ENCODE results near the gene AGFG1. TPM values are rescaled to one million over a fixed set of nuclear protein-coding genes. Genes with fewer than 3 reads are reported as not detected.

Gene AGFG1
- total RNA-seq: 81.1 and 126 TPM in 2 replicates

GRCh38 chr2:227471924-227472264 is at the start of gene AGFG1:
TSS of gene AGFG1 (plus strand) at chr2:227472156. CDS start at chr2:227472422, 266 bp downstream.
- DNase-seq (ENCODE audit: low read depth): peak; percentile 43

GRCh38 chr2:227423656-227424499 is 48.1 kb upstream of the AGFG1 start:
- no peak for DNase-seq (ENCODE audit: low read depth)

- no peak for DNase-seq (ENCODE audit: low read depth)
These were observed 43.1 kb upstream of the AGFG1 start for GRCh38 chr2:227428731-227429285.

- DNase-seq (ENCODE audit: low read depth): peak; percentile 41
These were observed 41.3 kb upstream of the AGFG1 start for GRCh38 chr2:227430639-227431038.

GRCh38 chr2:227433171-227433570 is 38.8 kb upstream of the AGFG1 start:
- no peak for DNase-seq (ENCODE audit: low read depth)

- DNase-seq (ENCODE audit: low read depth): no peak
These were observed 35.4 kb upstream of the AGFG1 start for GRCh38 chr2:227436436-227437174.

GRCh38 chr2:227439214-227439613 is 32.7 kb upstream of the AGFG1 start:
- no peak for DNase-seq (ENCODE audit: low read depth)

- DNase-seq (ENCODE audit: low read depth): no peak
These were observed 29.3 kb upstream of the AGFG1 start for GRCh38 chr2:227442639-227443038.

- no peak for DNase-seq (ENCODE audit: low read depth)
These were observed 27.9 kb upstream of the AGFG1 start for GRCh38 chr2:227443889-227444568.

- peak; percentile 49 for DNase-seq (ENCODE audit: low read depth)
These were observed 24.4 kb upstream of the AGFG1 start for GRCh38 chr2:227447606-227448005.

- peak; percentile 85 for DNase-seq (ENCODE audit: low read depth)
These were observed 21.6 kb upstream of the AGFG1 start for GRCh38 chr2:227450311-227450841.

- peak; percentile 57 for DNase-seq (ENCODE audit: low read depth)
These were observed 20.9 kb upstream of the AGFG1 start for GRCh38 chr2:227450926-227451654.

- no peak for DNase-seq (ENCODE audit: low read depth)
These were observed 20.3 kb upstream of the AGFG1 start for GRCh38 chr2:227451655-227451992.

GRCh38 chr2:227453810-227454209 is 18.1 kb upstream of the AGFG1 start:
- DNase-seq (ENCODE audit: low read depth): no peak

GRCh38 chr2:227454323-227454860 is 17.6 kb upstream of the AGFG1 start:
- DNase-seq (ENCODE audit: low read depth): no peak

GRCh38 chr2:227455200-227455599 is 16.8 kb upstream of the AGFG1 start:
- DNase-seq (ENCODE audit: low read depth): peak; percentile 88

GRCh38 chr2:227456102-227456501 is 15.9 kb upstream of the AGFG1 start:
- DNase-seq (ENCODE audit: low read depth): peak; percentile 40

GRCh38 chr2:227456772-227457171 is 15.2 kb upstream of the AGFG1 start:
- DNase-seq (ENCODE audit: low read depth): peak; percentile 61

- DNase-seq (ENCODE audit: low read depth): peak; percentile 31
These were observed 11.9 kb upstream of the AGFG1 start for GRCh38 chr2:227460070-227460485.

GRCh38 chr2:227460833-227461232 is 11.1 kb upstream of the AGFG1 start:
- no peak for DNase-seq (ENCODE audit: low read depth)

Data from renal cortical epithelial cell (primary cell).